Muscle of arm (tissue), 12 donors: ENCODE results near the gene UBALD1. TPM values are rescaled to one million over a fixed set of nuclear protein-coding genes. Genes with fewer than 3 reads are reported as not detected.
A peak's percentile ranks its signal among the peaks of the same experiment; 100 is the strongest.

ENCODE experiments used
- DNase-seq: peaks from one replicate; pipeline ENCODE4 v3.0.0-alpha.2; 2013
- polyA plus RNA-seq, 12 donors: library from polyadenylated mRNA; unstranded; fragments of 120-200 nt; gene quantifications; one replicate each; pipeline ENCODE4 v1.2.1, GENCODE V29; 2013; ENCODE audit not compliant: insufficient read length in 12 of 12

Gene UBALD1
- polyA plus RNA-seq, 12 donors: 11.2 to 44.0 (median 15.0) TPM; not detected in 1

GRCh38 chr16:4618645-4619418, 4.1 kb upstream of the UBALD1 start:
- no peak for DNase-seq

- DNase-seq: no peak
Observed at GRCh38 chr16:4617880-4618279, 3.2 kb upstream of the UBALD1 start.

DNA sequence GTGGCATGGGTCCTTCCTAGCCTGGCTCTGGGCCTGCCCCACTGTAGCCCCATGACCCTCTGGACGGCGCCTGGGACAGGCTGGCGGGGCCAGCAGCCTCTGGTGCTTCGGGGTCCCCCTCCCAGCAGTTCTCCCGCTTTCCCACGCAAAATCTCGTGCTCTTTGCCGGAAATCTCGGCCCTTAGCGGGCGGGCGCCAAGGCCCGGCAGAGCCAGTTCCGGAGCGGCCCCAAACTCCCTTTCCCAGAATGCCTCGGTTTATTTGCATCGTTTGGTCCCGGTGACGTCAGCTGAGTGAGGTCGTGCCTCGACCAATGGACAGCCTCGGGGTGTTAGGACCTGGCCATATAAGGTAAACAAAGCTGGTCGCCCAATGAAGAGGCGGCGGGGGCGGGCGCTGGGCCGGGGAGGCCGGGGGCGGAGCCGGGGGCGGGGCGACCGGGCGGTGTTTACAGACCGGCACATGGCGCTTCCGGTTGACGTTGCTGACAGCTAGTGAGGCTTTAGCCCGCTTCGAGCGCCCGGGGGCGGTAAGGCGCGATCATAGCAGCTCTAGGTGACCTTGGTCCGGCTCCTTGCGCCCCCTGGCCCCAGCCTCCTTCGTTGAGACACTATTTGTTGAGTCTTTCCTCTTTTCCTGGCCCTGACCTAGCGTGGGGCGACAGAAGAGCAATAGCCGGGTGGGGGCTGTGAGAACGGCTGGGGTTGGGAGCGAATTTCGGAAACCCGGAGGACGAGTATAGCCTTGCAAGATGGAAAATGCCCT, 1.5 kb upstream of the UBALD1 start:
- DNase-seq: peak; percentile 100

GRCh38 chr16:4615384-4616046, 827 bp upstream of the UBALD1 start:
- peak; percentile 21 for DNase-seq

GRCh38 chr16:4613636-4614570, 785 bp downstream of the UBALD1 start:
- DNase-seq: peak; percentile 16

- no peak for DNase-seq
Observed at GRCh38 chr16:4612977-4613635, 1.6 kb downstream of the UBALD1 start.

DNA sequence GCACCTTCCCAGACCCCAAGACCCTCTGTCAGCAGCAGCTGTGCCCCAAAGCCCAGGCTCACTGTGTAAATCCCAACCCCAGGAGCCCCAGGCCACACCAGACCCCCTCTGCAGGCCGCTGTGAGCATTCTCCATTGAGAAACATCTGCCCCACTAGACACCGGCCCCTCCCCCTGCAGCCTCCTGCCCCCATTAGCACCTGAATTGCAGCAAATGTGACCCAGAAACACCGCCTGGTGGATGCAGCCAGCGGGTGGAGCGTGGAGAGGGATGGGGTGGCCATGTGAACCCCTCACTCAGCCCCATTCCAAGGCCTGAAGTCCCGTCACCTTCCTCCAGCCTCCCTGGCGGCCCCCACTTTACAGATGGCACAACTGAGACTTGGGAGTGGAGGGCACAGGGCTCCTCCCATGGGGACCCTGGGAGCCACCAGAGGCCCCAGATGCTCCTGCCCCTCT, 2.2 kb downstream of the UBALD1 start:
- DNase-seq: no peak

DNA sequence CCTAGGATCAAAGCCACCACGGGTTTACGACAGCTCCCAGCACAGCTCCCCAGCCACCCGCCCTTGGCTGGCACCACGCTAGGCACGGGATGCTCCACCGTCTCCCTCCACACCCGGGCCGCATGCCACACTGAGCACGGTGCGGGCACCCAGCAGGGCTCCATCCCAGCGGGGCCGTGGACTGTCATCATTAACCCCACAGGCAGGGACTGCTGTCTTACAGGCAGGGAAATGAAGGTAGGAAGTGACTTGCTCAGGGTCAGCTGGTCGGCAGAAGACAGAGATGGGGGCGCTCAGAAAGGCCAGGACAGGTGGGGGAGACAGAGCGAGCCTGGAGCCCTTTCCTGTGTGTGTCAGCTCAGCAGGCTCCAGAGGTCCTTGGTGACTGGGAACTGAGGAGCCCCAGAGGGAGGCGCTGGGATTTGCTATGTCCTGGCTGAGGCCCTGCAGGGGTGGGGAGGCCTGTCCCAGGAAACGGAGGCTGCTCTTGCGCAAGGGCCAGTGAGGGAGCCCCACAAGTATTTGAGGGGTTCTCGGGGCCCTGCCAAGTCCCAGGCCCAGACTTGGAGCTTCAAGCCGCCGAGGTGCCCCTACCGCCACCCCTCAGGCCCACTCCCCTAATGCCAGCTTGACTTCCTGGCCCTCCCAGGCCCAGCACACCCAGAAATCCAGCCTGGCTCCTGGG, 3.2 kb downstream of the UBALD1 start:
- DNase-seq: no peak

DNA sequence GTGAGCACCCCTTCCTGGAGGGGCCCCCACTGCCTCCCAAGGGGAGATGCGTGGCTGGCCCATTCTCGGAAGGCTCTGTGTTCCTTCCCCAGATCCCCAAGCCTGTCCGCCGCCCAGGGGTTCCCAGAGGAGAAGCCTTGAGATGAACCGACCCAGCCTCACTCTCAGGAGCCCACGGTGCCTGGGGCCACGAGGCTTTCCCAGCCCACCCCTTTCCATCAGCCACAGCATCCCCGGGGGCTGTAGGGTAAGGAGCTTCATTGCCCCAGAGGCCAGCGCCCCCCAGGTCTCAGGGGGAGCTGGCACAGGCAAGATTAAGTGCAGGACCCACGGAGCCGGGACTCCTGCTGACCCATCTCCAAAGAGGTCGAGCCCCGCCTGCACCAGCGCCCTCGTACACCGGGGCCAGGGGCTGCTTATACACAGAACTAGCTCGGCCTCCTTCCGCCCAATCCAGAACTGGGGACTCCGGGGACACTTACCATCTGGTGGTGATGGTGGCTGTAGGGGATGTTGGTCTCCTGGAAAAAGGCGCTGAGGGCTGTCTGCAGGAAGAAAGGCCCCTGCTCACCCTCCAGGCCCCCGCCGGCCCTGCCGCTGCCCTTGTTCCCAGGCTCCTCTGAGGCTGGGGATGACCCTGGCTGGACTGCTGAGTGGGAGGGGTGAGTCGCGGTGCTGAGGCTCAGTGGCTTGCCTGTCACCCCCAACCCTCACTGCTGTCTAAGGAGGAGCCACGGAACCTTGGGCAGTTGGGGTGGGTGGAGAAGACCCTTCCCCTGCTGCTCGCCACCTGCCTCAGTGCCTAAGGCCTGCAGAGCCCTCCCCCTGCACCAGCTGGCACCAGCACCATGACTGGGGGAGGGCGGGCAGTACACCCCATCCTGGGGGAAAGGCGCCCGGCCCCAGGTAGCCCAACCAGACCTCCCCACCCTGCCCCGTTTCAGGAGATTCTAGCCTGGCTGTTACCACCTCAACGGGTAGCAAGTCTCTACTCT, 4.4 kb downstream of the UBALD1 start:
- no peak for DNase-seq

- DNase-seq: no peak
Observed at GRCh38 chr16:4609200-4610010, 5.3 kb downstream of the UBALD1 start.

GRCh38 chr16:4608704-4608980, 6.0 kb downstream of the UBALD1 start:
- DNase-seq: no peak

DNA sequence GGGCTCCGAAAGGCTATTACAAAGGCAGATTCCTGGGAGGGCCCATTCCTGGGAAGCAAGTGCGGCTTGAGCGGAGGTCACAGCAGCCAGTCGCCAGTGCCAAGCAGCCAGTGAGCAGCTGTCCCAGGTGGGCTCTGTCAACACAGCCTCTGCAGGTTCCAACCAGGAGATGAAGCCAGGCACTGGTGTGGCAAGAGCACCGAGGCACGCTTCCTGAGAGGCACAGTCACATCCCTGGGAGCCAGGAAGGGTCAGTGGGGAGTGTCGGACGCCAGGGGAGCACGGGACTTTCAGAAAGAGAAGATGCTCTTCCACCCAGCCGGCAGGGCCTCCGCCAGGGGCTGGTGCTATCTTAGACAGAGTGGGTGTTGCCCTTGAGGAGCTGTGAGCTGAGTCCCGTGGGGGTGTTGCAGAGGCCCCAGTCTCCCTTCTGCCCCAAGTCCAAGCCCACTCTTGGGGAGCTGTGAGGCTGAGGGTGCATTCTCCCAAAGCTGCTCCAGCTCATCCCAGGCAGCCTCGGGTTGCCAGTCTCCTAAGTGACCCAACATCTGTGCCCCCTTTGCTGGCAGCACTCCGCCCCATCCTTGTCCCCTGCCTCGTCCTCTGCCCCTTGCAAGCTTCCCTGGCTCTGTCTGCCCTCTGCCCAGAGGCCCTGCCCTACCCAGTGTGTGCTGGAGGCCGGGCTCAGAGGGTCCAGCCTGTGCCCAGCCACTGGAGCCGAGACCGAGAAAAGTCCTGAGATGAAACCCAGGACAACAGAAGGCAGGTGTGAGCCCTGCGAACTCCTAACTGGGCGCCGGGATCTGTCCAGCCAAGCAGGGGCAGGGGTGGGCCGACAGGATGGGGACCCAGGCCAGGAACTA, 6.6 kb downstream of the UBALD1 start:
- DNase-seq: no peak

DNA sequence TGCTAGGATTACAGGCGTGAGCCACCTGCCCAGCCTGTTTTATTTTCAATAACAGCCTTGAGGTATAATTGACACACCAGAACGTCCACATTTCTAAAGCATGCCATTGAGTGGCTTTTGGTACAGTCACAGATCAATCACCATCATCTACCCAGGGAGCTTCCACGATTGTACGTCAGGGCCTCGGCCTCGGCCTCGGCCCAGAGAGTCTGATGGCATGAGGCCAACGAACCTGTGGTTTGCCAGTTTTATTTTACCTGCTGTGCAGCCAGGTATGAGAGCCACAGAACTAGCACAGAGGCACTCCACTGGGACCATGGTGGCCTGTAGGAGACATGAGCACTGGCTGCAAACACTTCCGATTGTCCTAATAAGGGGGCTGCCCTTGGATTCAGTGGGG, 8.3 kb downstream of the UBALD1 start:
- DNase-seq: no peak

GRCh38 chr16:4604401-4604800, 10.3 kb downstream of the UBALD1 start:
- no peak for DNase-seq

GRCh38 chr16:4603624-4604170, 11.0 kb downstream of the UBALD1 start:
- no peak for DNase-seq

- DNase-seq: no peak
Observed at GRCh38 chr16:4602331-4602730, 12.4 kb downstream of the UBALD1 start.

DNA sequence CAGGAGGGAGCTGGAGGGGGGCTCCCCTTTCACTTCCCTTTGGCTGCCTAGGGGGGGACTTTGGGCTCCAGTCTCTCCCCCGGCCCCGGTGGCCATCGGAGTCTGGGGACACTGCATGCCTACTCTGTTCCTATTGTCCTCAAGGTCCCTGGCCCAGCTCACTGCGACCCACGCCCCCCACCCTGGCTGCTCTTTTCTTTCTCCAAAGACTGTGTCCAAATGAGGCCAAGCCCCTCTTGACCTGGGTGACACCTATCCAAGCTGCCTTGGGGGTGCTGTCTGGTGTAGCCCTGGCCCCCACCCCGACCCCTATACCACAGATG, 12.9 kb downstream of the UBALD1 start:
- DNase-seq: no peak
